LNCaP clone FGC (cell line): ENCODE measurements around the gene CTDP1.

Source experiments
- DNase-seq: peaks from one replicate; pipeline ENCODE4 v3.0.0-alpha.2; 2011; ENCODE audit warnings: low read depth
- H3K4me3 ChIP-seq: 2 replicates; pipeline ENCODE4 v1.5.1; 2011; ENCODE audit warnings: mild to moderate bottlenecking, low read depth, low read length, control low read depth
- CTCF ChIP-seq: IDR thresholded peaks from 2 replicates; pipeline ENCODE4 v1.5.1; 2012; ENCODE audit warnings: mild to moderate bottlenecking; ENCODE audit not compliant: control insufficient read depth, insufficient read depth; ENCODE audit errors: extremely low read depth

Gene CTDP1

DNA sequence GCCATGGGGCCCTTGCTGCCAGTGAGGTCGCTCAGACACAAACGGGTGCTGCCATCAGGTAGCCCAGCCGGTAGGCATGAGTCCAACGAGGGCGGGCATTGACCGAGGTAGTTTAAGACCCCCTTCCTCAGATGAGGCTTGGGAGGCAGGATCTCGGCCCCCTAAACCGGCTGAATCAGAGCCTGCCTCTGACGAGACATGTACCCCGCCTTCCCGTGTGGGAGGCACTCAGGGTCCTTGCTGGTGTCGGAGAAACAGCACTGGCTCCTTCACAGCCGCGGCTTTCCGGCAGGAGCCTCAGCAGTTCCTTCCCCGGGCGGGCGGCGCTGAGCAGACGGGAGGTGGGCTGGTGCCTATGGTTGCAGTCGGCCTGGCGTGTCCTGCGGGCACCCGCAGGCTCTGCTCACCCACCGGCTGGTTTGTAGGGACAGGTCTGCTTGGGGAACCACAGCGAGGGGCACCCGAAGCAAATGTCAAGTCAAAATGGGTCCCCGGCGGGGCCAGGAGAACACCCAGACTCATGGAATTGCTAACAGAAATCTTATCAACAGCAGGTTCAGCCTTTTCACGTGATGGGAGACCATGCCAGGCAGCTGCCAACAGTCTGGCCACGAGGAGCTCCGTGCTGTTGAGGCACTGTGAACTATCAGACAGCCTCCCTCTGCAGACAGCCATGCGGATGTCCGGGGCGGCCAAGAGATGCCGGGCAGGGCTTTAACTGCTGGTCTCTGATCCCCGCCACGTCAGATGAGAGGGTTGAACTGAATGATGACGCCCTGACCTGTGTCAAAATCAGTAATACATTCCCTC lies 121.0 kb downstream of the CTDP1 start:
- DNase-seq, result no peak
- H3K4me3 ChIP-seq, result no peak overlapping the region
- no peak for TF ChIP-seq CTCF

- no peak for DNase-seq
- TF ChIP-seq CTCF, result no peak
- H3K4me3 ChIP-seq, result no peak overlapping the region
Observed at GRCh38 chr18:79801217-79801616, 121.6 kb downstream of the CTDP1 start.

DNA sequence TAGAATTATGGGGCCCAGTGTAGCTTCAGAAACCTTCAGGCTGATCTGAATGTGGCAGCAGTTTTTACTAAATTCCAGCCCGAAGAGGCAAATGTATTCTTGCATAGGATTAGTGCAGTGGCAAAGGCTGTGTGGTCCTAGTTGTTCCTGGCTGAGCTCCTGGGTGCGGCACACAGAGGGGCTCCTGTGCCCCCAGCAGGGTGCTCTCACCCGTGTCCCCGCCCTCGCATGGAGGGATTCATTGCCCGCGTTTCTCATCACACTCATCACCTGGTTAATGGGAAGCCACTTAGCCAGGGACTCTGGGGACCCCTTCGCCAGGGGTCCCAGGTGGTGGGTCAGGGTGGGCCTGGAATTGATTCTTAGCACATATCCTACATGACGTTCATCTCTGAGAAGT lies 122.0 kb downstream of the CTDP1 start:
- H3K4me3 ChIP-seq, result no peak overlapping the region
- no peak for TF ChIP-seq CTCF
- DNase-seq, result no peak

DNA sequence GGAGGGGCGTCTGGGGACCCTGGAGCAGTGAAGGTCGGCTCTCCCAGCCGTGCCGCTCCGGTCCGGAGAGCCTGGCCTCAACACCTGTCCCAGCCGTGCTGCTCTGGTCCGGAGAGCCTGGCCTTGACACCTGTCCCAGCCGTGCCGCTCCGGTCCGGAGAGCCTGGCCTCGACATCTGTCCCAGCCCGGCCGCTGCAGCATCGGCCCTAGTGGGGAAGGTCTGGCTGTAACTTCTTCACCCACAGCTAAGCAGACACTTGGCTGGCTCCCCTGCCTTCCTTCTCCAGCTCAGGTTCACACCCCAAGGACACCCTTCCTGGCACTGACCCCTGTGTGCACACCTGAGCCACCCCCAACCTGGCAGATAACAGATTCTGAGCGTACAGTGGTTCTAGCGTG lies 122.7 kb downstream of the CTDP1 start:
- DNase-seq, result no peak
- no peak overlapping the region for H3K4me3 ChIP-seq
- TF ChIP-seq CTCF, result no peak

DNA sequence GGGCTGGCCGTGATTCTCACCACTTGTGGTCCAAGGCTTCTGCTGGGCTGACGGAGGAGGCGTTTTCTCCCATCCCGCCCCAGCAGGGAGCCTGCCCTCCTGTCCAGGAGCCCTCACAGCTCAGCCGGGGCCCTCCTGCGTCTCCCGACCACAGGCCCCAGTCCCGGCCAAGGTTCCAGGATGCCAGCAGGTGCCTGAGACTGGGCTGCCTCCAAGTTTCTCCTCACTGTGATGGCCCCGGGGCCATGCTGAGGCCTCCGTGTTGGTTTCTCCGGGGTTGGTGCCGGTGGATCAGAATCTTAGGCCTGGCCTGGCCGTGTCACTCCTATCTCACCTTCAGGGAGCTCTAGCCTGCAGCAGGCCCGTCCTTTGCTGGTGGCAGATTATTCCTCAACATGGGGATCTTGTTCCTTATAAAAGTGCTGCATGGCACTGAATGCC lies 124.0 kb downstream of the CTDP1 start:
- H3K4me3 ChIP-seq, result no peak overlapping the region
- TF ChIP-seq CTCF, result no peak
- no peak for DNase-seq
